ENCODE data around the gene ZDHHC14.
"Not testable (repeated sequence)": the region's sequence is repeated elsewhere in the genome, so short reads cannot be mapped to it uniquely, and the experiment has no call there.

ZDHHC14 gene

GRCh38 chr6:157679605-157680580, 298.9 kb downstream of the ZDHHC14 start:
- no peak for DNase-seq

DNA sequence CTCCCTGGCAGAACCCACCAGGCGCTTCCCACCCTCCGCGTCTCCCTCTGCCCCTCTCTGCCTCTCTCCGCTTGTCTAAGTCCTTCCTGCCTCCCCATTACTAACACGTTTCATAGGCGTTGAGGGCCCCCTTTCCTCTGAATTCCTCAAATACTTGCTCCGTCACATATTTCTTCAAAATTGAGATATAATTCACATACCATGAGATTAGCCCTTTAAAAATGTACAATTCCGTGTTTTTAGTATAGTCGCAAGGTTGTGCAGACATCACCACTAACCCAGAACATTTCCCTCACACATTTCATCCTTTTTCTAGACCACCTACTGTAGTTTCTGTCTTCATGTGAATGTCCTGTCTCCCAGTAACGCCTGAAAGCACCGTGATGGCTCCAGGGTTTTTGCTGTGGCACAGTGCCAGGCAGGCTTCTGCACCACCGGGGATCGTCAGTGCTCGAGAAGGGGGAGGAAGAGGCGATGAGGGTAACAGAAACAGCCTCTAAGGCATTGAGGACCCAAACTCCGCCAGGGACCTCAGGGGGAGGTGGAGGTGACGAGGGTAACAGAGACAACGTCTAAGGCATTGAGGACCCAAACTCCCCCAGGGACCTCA, 300.2 kb downstream of the ZDHHC14 start:
- no peak for DNase-seq

DNA sequence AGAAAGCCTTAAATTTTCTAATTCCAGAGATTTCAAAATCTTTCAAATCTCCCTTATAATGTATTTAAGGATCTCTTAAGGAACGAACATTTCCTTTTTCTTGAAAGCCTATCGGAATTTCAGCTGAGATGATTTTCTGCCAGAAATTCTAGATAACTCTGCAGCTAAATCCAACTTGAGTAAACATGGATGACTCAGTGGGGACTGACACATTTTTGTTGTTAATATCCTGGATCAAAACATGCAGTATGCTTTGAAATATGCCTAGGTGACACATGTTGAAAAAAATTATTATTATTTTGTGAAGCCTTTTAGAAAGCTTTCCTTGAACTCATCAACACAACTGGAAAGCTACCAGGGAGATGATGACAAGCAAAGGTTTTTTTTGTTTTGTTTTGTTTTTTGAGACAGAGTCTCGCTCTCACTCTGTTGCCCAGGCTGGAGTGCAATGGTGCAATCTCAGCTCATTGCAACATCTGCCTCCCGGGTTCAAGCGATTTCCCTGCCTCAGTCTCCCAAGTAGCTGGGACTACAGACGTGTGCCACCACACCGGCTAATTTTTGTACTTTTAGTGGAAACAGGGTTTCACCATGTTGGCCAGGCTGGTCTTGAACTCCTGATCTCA, 302.0 kb downstream of the ZDHHC14 start:
- no peak for DNase-seq

- no peak for DNase-seq
These were observed 302.7 kb downstream of the ZDHHC14 start for GRCh38 chr6:157683707-157684106.

DNA sequence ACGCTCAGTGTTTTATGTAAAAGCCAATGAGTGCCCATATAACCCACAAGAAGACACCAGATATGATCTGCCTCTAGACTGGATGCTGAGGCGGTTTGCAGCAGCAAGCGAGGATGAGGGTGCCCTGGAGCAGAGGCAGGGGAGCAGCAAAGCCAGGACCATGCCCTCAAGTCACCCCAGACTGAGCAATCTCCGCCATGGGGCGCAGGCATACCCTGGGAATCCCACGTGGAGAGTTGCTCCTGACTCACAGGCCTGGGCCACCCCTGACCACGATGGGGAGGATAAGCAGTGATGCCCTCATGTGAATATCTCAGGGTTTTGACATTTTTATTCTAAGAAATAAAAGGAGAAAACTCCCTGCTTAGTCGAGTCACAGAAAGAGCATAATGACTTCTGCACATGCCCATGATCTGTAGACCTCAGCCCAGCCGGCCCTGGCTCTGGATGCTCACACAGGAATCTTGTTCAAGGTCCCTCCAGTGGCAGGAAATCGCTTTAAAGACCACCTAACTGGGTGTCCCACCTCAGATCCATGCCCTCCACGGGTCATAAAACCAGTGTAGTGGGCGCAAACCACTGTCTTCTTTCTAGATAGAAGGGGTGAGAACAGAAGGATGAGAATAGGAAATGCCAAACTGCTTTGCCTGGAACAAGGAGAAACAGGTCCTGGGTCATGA, 303.8 kb downstream of the ZDHHC14 start:
- no peak for DNase-seq

DNA sequence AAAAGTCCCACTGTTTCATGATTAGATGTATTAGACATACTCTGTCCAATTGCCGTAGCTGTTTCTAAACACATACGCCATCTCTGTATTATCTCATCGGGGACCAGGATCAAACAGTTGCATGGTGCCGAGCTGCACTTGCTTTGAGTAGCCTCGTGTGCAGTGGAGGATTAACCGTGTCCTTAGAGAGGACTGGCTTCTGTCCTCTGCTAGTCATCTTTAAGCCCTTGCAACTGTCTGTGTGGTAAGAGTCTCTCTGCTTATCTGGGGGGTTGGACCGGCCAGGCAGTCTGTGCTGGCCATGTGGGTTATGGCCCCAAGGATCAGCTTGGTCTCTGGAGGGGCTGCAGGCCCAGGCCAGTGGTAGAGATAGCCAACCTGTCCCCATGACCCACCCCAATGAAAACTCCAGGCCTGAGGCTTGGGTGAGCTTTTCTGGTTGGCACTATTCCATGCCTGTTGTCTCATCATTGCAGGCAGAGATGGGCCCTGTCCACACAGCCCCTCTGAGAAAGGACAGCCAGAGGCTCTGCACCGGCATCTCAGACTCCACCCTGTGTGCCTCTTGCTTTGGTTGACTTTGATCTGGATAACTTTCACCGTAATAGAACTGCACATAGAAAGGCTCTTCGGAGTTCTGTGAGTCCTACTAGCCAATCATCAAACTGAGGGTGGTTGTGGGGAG, 304.7 kb downstream of the ZDHHC14 start:
- DNase-seq, result no peak

DNA sequence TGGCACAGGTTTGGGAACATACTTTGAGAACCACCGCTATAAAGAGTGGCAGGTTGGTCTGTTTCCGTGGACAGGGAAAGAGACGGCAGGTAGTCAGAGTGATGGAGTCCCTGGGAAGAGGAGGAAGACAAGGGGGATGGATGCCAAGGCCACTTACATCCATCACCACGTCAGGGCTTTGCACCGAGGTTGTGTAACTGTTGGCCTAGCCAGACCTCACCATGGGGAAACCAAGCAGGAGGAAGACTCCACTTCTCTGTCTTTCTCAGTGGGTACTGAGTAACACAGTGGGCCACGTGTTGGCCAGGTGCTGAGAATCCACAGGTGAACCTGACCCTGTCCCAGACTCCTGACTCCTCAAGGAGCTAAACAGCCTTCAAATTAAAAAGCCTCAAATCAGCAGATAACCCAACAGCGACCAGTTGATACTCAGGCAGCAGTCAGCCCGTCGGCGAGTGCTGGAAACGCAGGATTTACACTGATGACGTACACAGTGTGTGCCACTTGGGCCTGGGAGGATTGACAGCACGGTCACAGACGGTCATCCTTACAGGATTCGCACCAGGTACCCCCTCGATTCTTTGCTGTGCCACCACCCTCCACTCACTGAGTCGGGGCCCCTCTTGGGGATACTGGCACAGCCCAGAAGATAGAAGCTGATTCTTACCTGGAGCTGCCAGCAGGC, 307.4 kb downstream of the ZDHHC14 start:
- DNase-seq, result no peak

- no peak for DNase-seq
These were observed 308.1 kb downstream of the ZDHHC14 start for GRCh38 chr6:157688960-157689599.

DNA sequence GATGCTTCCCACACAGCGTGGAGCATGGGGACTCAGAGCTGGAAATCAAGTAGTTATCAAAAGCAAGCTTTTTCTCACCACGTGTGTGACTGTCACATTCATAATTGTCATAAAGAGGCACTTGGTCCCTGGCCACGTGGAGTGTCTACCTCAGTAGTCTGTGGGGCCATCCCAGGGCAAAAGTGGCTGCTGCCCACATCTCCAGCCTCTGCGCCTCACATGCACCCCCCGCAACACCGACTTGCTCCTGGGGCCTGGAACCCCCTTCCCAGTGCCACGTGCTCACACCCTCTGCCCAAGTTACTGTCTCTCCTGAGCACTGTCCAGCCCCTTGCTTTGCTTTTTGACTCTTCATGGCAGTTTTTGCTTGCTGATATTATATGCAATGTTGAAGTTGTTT, 308.9 kb downstream of the ZDHHC14 start:
- no peak for DNase-seq

DNA sequence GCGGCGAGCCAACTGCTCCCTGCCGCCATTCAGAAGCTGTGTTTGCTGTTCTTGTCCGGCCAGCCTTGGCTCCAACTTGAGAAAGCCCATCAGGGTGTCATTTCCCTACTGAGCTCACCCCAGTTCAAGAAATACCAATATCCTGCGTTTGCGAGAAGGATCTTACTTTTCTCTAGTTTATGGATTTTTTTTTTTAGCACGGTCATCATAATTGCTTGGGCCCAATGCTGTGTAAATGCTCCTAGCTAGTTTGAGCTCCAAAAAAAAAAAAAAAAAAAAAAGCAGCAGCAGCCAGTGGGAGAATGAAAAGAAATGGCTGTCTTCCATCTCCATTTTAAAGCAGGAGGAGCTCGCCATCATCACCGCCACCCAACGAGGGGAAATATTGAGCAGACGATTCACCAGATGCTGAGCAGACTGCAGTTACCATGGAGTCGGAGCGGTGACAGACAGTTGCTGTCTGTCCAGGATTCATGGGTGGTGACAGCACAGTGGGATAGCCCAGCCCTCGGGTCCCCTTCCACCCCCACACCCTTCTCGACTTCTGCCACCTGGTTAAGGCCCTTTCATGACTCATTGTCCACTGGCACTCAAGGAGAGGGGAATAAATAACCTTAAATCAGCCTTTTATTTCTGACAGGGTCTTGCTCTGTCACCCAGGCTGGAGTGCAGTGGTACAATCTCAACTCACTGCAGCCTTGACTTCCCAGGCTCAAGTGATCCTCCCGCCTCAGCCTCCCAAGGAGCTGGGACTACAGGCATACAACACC, 309.6 kb downstream of the ZDHHC14 start:
- DNase-seq, result no peak

GRCh38 chr6:157691621-157692020, 310.6 kb downstream of the ZDHHC14 start:
- DNase-seq, result not testable (repeated sequence)

GRCh38 chr6:157693867-157694266, 312.9 kb downstream of the ZDHHC14 start:
- DNase-seq, result no peak

GRCh38 chr6:157695301-157696040, 314.5 kb downstream of the ZDHHC14 start:
- no peak for DNase-seq

- no peak for DNase-seq
These were observed 319.0 kb downstream of the ZDHHC14 start for GRCh38 chr6:157699777-157700636.

GRCh38 chr6:157706351-157706750, 325.4 kb downstream of the ZDHHC14 start:
- not testable (repeated sequence) for DNase-seq

DNA sequence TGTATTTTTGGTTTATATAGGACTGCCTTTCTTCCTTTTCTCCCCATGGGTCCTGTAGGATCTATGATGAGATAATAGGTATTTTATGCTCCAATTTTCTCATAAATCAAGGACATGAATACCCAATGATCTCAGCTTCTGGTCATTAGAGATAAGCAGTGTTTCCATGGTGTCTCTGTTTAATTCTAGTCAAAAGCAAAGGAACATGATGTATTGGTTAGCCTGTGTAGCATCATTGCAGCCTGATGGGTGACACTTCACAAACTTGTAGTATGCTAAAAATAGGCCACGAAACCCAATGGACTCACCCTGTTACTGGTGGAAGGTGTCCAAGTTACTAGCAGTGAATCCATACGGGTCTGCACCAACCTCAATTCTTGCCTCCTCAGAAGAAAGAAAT, 325.9 kb downstream of the ZDHHC14 start:
- no peak for DNase-seq

DNA sequence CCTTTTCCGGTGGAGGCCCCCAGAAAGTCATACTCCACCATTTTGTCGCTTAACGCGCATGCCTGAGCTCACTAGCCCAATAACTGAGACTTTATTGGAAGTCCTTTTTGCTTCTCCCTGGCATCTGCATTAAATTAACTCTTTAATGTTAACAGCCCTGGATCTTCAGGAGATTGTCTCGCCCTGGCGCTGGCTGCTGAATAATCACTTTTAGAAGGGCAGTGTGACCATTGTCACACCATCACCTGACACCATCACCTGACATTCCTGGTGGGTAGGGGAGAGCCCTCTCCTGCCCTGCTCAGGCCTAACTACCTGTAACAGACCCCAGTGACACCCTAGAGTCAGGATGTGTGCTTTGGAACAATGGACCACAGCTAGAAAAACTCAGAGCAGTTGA, 326.6 kb downstream of the ZDHHC14 start:
- DNase-seq, result no peak

DNA sequence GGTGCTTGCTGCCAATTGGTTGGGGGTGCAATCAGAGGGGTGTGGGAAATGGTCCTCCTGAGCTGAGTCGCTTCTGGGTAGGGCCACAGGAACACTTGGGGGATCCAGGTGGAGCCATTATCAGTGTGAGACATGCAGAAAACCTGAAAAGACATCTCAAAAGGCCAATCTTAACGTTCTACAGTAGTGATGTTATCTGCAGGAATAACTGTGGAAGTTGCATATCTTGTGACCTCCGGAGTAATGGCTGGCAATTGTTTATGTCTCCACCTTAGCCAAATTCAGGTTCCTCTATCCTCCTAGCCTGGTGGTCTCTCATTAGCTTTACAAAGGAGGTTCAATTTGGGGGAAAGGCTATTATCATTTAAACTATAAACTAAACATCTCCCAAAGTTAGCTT, 327.2 kb downstream of the ZDHHC14 start:
- no peak for DNase-seq

GRCh38 chr6:157708933-157709332, 327.9 kb downstream of the ZDHHC14 start:
- no peak for DNase-seq

Measured in CD4-positive, alpha-beta T cell treated with Interleukin-15 for 1 hour (primary cell).